ENCODE measurements around the gene BORCS5. TPM values are rescaled to one million over a fixed set of nuclear protein-coding genes. Genes with fewer than 3 reads are reported as not detected.

BORCS5 gene
- polyA plus RNA-seq, 1 experiment = 13.6 TPM

DNA sequence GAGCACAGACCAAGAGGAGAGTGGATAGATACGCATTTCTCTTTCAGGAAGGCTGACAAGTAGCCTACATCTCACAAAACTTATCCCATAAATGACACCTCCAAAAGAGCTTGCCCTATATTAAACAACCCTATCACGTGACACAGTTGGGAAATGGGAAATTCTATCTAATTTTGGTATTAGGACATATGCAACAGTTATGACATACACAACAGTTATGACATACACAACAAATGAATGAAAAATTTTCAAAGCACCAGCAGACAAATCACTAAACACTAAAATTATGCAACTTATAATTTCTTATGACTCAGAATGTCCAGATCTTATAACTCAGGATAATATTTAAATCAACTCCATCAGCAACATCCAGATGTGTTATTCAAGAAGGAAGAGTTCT, 151.7 kb downstream of the BORCS5 start:
- ChIA-PET POLR2A (no interaction called here), CTCF (no interaction called here)
- no peak overlapping the region for H3K27ac ChIP-seq (ENCODE audit: low read depth, low read length)
- no peaks in the 10 kb centered on the region for H3K27me3 ChIP-seq (ENCODE audit: control insufficient read depth, insufficient read depth, low read length)
- no peak overlapping the region for H3K4me3 ChIP-seq (ENCODE audit: low read depth, low read length)
- H3K9me3 ChIP-seq (ENCODE audit: control insufficient read depth, insufficient read depth, low read length) = no peaks in the 10 kb centered on the region
- TF ChIP-seq, protein P1, sequence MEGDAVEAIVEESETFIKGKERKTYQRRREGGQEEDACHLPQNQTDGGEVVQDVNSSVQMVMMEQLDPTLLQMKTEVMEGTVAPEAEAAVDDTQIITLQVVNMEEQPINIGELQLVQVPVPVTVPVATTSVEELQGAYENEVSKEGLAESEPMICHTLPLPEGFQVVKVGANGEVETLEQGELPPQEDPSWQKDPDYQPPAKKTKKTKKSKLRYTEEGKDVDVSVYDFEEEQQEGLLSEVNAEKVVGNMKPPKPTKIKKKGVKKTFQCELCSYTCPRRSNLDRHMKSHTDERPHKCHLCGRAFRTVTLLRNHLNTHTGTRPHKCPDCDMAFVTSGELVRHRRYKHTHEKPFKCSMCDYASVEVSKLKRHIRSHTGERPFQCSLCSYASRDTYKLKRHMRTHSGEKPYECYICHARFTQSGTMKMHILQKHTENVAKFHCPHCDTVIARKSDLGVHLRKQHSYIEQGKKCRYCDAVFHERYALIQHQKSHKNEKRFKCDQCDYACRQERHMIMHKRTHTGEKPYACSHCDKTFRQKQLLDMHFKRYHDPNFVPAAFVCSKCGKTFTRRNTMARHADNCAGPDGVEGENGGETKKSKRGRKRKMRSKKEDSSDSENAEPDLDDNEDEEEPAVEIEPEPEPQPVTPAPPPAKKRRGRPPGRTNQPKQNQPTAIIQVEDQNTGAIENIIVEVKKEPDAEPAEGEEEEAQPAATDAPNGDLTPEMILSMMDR (IDR thresholded peaks at IDR 0.05; ENCODE audit: low read depth, low read length) = no peak
- DNase-seq (ENCODE audit: low read depth, low spot score) = no peak

DNA sequence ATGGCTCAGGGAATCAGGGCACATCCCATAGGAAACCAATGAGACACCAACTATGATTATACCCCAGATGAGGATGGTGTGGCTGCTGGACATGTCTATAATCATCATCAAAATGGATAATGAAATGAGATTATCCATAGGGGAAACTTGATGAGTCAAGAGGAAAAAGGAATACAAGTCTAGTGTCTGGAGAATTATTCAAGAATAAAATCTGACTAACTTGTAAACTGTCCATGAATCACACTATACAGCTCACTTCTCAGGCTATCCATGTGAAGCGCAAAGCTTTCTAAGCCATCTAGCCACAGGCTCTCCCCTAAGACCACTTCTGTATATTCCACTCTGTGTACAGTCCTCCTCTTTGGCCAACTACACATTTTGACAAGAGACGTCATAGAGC, 153.3 kb downstream of the BORCS5 start:
- peak; percentile 13 for DNase-seq (ENCODE audit: low read depth, low spot score)
- ChIA-PET CTCF (interaction anchor here (0.6 kb wide), 1 partner anchor 13 kb away, joined by 3 read pairs; no protein-coding TSS in a partner anchor), POLR2A (no interaction called here)
- Histone ChIP-seq H3K27ac (ENCODE audit: low read depth, low read length) (no peak overlapping the region), H3K27me3 (ENCODE audit: control insufficient read depth, insufficient read depth, low read length) (no peaks in the 10 kb centered on the region), H3K4me3 (ENCODE audit: low read depth, low read length) (no peak overlapping the region), H3K9me3 (ENCODE audit: control insufficient read depth, insufficient read depth, low read length) (no peaks in the 10 kb centered on the region)
- TF ChIP-seq, protein P1 (IDR thresholded peaks at IDR 0.05; ENCODE audit: low read depth, low read length) = no peak

DNA sequence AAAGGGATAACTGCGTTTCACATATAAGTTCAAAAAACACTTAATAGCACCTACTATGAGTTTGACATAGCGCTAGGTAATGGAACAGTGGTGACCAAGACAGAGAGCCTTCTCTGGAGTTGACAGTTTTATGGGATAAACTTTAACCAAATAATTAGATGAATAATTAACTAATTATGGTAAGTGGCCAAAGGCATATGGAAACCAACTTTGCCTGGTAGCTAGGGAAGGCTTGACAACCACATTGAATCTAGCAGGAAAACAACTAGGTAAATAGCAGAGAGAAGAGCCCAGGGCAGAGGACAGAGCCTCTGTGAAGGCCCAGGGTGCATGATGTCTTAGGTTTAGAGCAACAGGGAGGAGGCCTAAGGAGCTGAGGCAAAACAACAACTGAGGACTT, 153.7 kb downstream of the BORCS5 start:
- Histone ChIP-seq H3K9me3 (ENCODE audit: control insufficient read depth, insufficient read depth, low read length) (no peaks in the 10 kb centered on the region), H3K27me3 (ENCODE audit: control insufficient read depth, insufficient read depth, low read length) (no peaks in the 10 kb centered on the region), H3K4me3 (ENCODE audit: low read depth, low read length) (no peak overlapping the region), H3K27ac (ENCODE audit: low read depth, low read length) (no peak overlapping the region)
- TF ChIP-seq, protein P1 (IDR thresholded peaks at IDR 0.05; ENCODE audit: low read depth, low read length) = no peak
- DNase-seq (ENCODE audit: low read depth, low spot score) = no peak
- POLR2A ChIA-PET = no interaction called here
- CTCF ChIA-PET = interaction anchor here (0.6 kb wide), 1 partner anchor 121 kb away, joined by 4 read pairs; no protein-coding TSS in a partner anchor

DNA sequence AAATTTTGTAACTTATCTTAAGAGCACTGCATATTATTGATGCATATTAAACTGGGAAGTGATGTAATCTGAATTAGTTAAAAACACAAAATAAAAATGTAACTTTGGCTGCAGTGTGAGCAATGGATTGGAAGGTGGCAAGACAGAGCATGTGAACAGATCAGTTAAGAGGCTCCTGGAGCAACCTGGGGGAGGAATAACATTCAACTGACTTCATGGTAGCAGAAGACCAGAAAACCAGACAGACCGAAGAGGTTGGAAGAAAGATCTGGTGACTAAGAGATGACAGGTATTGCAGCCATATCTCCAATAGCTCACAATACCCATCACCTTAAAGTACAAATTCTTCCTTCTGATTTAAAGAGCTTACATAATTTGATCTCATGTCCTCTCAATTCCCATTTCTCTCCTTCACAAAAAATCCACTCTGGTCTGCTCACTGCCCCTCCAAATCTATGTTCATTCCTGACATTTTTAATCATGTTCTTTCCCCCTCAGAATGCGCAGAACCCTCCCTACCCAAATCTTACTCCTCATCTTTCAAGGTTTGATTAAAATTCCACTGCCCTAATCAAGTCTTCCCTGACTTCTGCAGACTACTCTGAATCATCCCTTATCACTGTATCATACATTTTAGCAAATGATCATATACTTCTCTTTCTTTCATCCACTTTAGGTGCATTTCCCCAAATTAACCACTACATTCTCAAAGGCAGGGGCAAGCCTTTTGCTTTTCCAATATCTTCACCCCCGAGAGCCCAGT, 154.3 kb downstream of the BORCS5 start:
- Histone ChIP-seq H3K9me3 (ENCODE audit: control insufficient read depth, insufficient read depth, low read length) (no peaks in the 10 kb centered on the region), H3K4me3 (ENCODE audit: low read depth, low read length) (no peak overlapping the region), H3K27me3 (ENCODE audit: control insufficient read depth, insufficient read depth, low read length) (no peaks in the 10 kb centered on the region), H3K27ac (ENCODE audit: low read depth, low read length) (no peak overlapping the region)
- TF ChIP-seq, protein P1 (IDR thresholded peaks at IDR 0.05; ENCODE audit: low read depth, low read length) = no peak
- no peak for DNase-seq (ENCODE audit: low read depth, low spot score)
- CTCF ChIA-PET = interaction anchor here (0.6 kb wide), 1 partner anchor 120 kb away, joined by 4 read pairs; no protein-coding TSS in a partner anchor
- POLR2A ChIA-PET = no interaction called here

DNA sequence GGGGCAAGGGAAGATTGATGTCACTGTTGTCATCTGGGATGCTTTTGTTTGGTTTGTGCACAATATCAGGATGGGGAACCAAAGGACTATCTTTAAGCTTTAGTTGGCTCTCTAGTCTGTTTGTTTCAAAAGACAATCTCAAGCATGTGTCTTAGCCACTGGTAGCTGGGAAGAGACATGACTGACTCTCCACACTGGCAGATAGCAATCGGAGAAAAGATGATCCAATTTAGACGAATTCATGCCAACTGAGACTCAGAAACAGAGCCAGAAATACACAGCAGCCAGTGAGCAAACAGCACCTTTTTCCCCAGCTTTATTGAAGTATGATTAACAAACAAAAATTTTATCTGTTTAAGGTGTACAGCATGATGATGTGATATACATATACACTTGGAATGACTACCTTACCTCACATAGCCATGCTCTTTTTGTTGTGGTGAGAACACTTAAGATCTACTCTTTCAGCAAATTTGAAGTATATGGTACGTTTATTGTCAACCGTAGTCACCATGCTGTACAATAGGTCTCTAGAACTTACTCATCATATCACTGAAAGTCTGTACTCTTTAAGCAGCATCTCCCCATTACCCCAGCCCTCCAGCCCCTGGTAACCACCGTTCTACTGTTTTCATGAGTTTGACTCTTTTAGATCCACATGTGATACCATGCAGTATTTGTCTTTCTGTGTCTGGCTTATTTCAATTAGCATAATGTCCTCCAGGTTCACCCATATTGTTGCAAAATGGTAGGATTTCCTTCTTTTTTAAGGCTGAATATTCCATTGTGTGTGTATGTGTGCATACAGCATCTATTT, 155.2 kb downstream of the BORCS5 start:
- no peak overlapping the region for H3K4me3 ChIP-seq (ENCODE audit: low read depth, low read length)
- H3K27ac ChIP-seq (ENCODE audit: low read depth, low read length) = no peak overlapping the region
- no peaks in the 10 kb centered on the region for H3K27me3 ChIP-seq (ENCODE audit: control insufficient read depth, insufficient read depth, low read length)
- CTCF ChIA-PET = no interaction called here
- no peaks in the 10 kb centered on the region for H3K9me3 ChIP-seq (ENCODE audit: control insufficient read depth, insufficient read depth, low read length)
- TF ChIP-seq, protein P1 (IDR thresholded peaks at IDR 0.05; ENCODE audit: low read depth, low read length) = no peak
- no peak for DNase-seq (ENCODE audit: low read depth, low spot score)
- POLR2A ChIA-PET = no interaction called here
